Activated CD8-positive, alpha-beta T cell treated with anti-CD3 and anti-CD28 coated beads, Interleukin-2, amount 10 ng/mL, durations not matched to agents 7 days and 5 days (primary cell): ENCODE data around the gene YY1. TPM values are rescaled to one million over a fixed set of nuclear protein-coding genes. Genes with fewer than 3 reads are reported as not detected.
"Not testable (repeated sequence)": the region's sequence is repeated elsewhere in the genome, so short reads cannot be mapped to it uniquely, and the experiment has no call there.

ENCODE experiments used
- ATAC-seq: fragments of 150-1000 bp; cut with Tn5 transposase; one replicate; pipeline ENCODE4 v1.10.0; 2021; ENCODE audit warnings: moderate library complexity
- CTCF ChIA-PET: fragments of 350-600 bp; sonication (Branson Sonifier 250); formaldehyde crosslinking; loops from one replicate; lab custom pipeline; 2021; ENCODE audit warnings: antibody characterized with exemption; lab: Charles Lee
- POLR2A ChIA-PET: fragments of 350-600 bp; sonication (Branson Sonifier 250); formaldehyde crosslinking; loops from one replicate; lab custom pipeline; 2021; ENCODE audit warnings: antibody characterized with exemption; lab: Charles Lee
- DNase-seq: peaks from one replicate; pipeline ENCODE4 v3.0.0-alpha.2; 2020
- H3K27ac Mint-ChIP-seq: one replicate; pipeline ENCODE4 v1.8.0; 2021; ENCODE audit warnings: mild to moderate bottlenecking, mixed read lengths
- H3K27me3 Mint-ChIP-seq: one replicate; pipeline ENCODE4 v1.8.0; 2021; ENCODE audit warnings: low read depth, mixed read lengths
- H3K36me3 Mint-ChIP-seq: one replicate; pipeline ENCODE4 v1.8.0; 2021; ENCODE audit warnings: low read depth, mixed read lengths
- H3K4me1 Mint-ChIP-seq: one replicate; pipeline ENCODE4 v1.8.0; 2021; ENCODE audit warnings: low read depth, mixed read lengths
- H3K4me3 Mint-ChIP-seq: one replicate; pipeline ENCODE4 v1.8.0; 2021; ENCODE audit warnings: mild to moderate bottlenecking, mixed read lengths
- H3K9me3 Mint-ChIP-seq: one replicate; pipeline ENCODE4 v1.8.0; 2022; ENCODE audit warnings: mixed read lengths; ENCODE audit not compliant: insufficient read depth
- total RNA-seq, 2 experiments: library from RNA; stranded (reverse); gene quantifications; one replicate each; pipeline ENCODE4 v1.2.3, GENCODE V29; 2021

The YY1 gene
- total RNA-seq, 2 experiments from 2014 or later, result 107 TPM

- H3K27me3 Mint-ChIP-seq, result no peaks in the 10 kb centered on the region
- no peak overlapping the region for H3K4me3 Mint-ChIP-seq
- ATAC-seq (no peak), DNase-seq (no peak)
- POLR2A ChIA-PET, result no interaction called here
- peaks cover 45% of the 10 kb centered on the region for H3K36me3 Mint-ChIP-seq
- H3K27ac Mint-ChIP-seq, result no peak overlapping the region
- peaks cover 31% of the 10 kb centered on the region for H3K4me1 Mint-ChIP-seq
- CTCF ChIA-PET, result interaction anchor here (0.8 to 8.0 kb wide), 6 partner anchors 7 to 37 kb away, joined by 3 to 106 read pairs (median 3); no protein-coding TSS in a partner anchor
- H3K9me3 Mint-ChIP-seq, result no peaks in the 10 kb centered on the region
Observed at GRCh38 chr14:100230361-100230760, 8.6 kb upstream of the YY1 start.

GRCh38 chr14:100234511-100234910 lies 4.4 kb upstream of the YY1 start:
- CTCF ChIA-PET, result interaction anchor here (0.6 to 8.0 kb wide), 5 partner anchors 12 to 251 kb away, joined by 3 to 106 read pairs (median 3); no protein-coding TSS in a partner anchor
- peak overlapping the region; percentile 9 for H3K4me3 Mint-ChIP-seq
- H3K27ac Mint-ChIP-seq, result peak overlapping the region; percentile 71
- H3K4me1 Mint-ChIP-seq, result peaks cover 46% of the 10 kb centered on the region
- DNase-seq (peak; percentile 41), ATAC-seq (no peak)
- H3K9me3 Mint-ChIP-seq, result no peaks in the 10 kb centered on the region
- POLR2A ChIA-PET, result interaction anchor here (1.5 to 6.7 kb wide), 2 partner anchors 12 to 16 kb away, joined by 4 to 106 read pairs; no protein-coding TSS in a partner anchor
- H3K27me3 Mint-ChIP-seq, result no peaks in the 10 kb centered on the region
- H3K36me3 Mint-ChIP-seq, result peaks cover 62% of the 10 kb centered on the region

- Mint-ChIP-seq H3K36me3 (peaks cover 59% of the 10 kb centered on the region), H3K4me1 (peaks cover 50% of the 10 kb centered on the region), H3K27ac (peak overlapping the region; percentile 93), H3K4me3 (peak overlapping the region; percentile 87)
- ATAC-seq, DNase-seq, H3K27me3 Mint-ChIP-seq, H3K9me3 Mint-ChIP-seq: not testable (repeated sequence)
- POLR2A ChIA-PET, result interaction anchor here (0.6 to 6.7 kb wide), 3 partner anchors 8 to 1573 kb away, joined by 4 to 106 read pairs (median 8); no protein-coding TSS in a partner anchor
- CTCF ChIA-PET, result interaction anchor here (0.7 to 8.0 kb wide), 15 partner anchors 7 to 1518 kb away, joined by 3 to 106 read pairs (median 3); partner anchors contain the start of gene EVL
Observed at GRCh38 chr14:100236271-100236818, 2.6 kb upstream of the YY1 start.

- Mint-ChIP-seq H3K27ac (peak overlapping the region; percentile 93), H3K4me1 (peaks cover 52% of the 10 kb centered on the region), H3K4me3 (peak overlapping the region; percentile 87), H3K9me3 (no peaks in the 10 kb centered on the region), H3K36me3 (peaks cover 60% of the 10 kb centered on the region), H3K27me3 (no peaks in the 10 kb centered on the region)
- DNase-seq (no peak), ATAC-seq (no peak)
- POLR2A ChIA-PET, result interaction anchor here (0.6 to 6.7 kb wide), 5 partner anchors 8 to 1014 kb away, joined by 3 to 106 read pairs (median 5); partner anchors contain the start of gene EVL
- CTCF ChIA-PET, result interaction anchor here (0.7 to 8.0 kb wide), 13 partner anchors 8 to 1517 kb away, joined by 3 to 106 read pairs (median 3); partner anchors contain the start of gene EVL
Observed at GRCh38 chr14:100236881-100237280, 2.1 kb upstream of the YY1 start.

GRCh38 chr14:100237735-100238418 lies 1.1 kb upstream of the YY1 start:
- H3K36me3 Mint-ChIP-seq, result peaks cover 62% of the 10 kb centered on the region
- peak overlapping the region; percentile 87 for H3K4me3 Mint-ChIP-seq
- DNase-seq (peak; percentile 68), ATAC-seq (peak; percentile 5)
- H3K27ac Mint-ChIP-seq, result peak overlapping the region; percentile 93
- no peaks in the 10 kb centered on the region for H3K9me3 Mint-ChIP-seq
- peaks cover 55% of the 10 kb centered on the region for H3K4me1 Mint-ChIP-seq
- POLR2A ChIA-PET, result interaction anchor here (0.6 to 6.7 kb wide), 6 partner anchors 9 to 173 kb away, joined by 3 to 106 read pairs (median 4); partner anchors contain the start of gene EVL
- CTCF ChIA-PET, result interaction anchor here (1.0 to 8.0 kb wide), 4 partner anchors 9 to 45 kb away, joined by 3 to 106 read pairs (median 23); no protein-coding TSS in a partner anchor
- H3K27me3 Mint-ChIP-seq, result no peaks in the 10 kb centered on the region

GRCh38 chr14:100239211-100239839 lies 381 bp downstream of the YY1 start:
- ATAC-seq (no peak), DNase-seq (peak; percentile 51)
- CTCF ChIA-PET, result interaction anchor here (2.2 to 2.4 kb wide), 2 partner anchors 15 to 18 kb away, joined by 7 to 22 read pairs; no protein-coding TSS in a partner anchor
- Mint-ChIP-seq H3K27me3 (no peaks in the 10 kb centered on the region), H3K9me3 (no peaks in the 10 kb centered on the region), H3K4me1 (peaks cover 52% of the 10 kb centered on the region), H3K4me3 (peak overlapping the region; percentile 84), H3K36me3 (peaks cover 62% of the 10 kb centered on the region), H3K27ac (peak overlapping the region; percentile 86)
- POLR2A ChIA-PET, result interaction anchor here (0.6 to 1.0 kb wide), 2 partner anchors 15 to 18 kb away, joined by 4 to 5 read pairs; no protein-coding TSS in a partner anchor

- DNase-seq (peak; percentile 85), ATAC-seq (peak; percentile 43)
- peak overlapping the region; percentile 93 for H3K4me3 Mint-ChIP-seq
- peak overlapping the region; percentile 89 for H3K27ac Mint-ChIP-seq
- peaks cover 48% of the 10 kb centered on the region for H3K4me1 Mint-ChIP-seq
- H3K9me3 Mint-ChIP-seq, result no peaks in the 10 kb centered on the region
- ChIA-PET CTCF (interaction anchor here (0.7 to 3.2 kb wide), 20 partner anchors 11 to 257 kb away, joined by 3 to 30 read pairs (median 7); a partner anchor contains a TSS), POLR2A (interaction anchor here (0.6 to 2.5 kb wide), 4 partner anchors 18 to 171 kb away, joined by 3 to 14 read pairs (median 4); no protein-coding TSS in a partner anchor)
- H3K36me3 Mint-ChIP-seq, result peaks cover 55% of the 10 kb centered on the region
- H3K27me3 Mint-ChIP-seq, result no peaks in the 10 kb centered on the region
Observed at GRCh38 chr14:100239840-100240667, 1.1 kb downstream of the YY1 start.

GRCh38 chr14:100240668-100241032 lies 1.7 kb downstream of the YY1 start:
- Mint-ChIP-seq H3K36me3 (peaks cover 53% of the 10 kb centered on the region), H3K9me3 (no peaks in the 10 kb centered on the region), H3K4me1 (peaks cover 46% of the 10 kb centered on the region), H3K27me3 (no peaks in the 10 kb centered on the region), H3K27ac (peak overlapping the region; percentile 89), H3K4me3 (peak overlapping the region; percentile 93)
- ChIA-PET CTCF (interaction anchor here (0.7 to 3.2 kb wide), 23 partner anchors 10 to 257 kb away, joined by 3 to 30 read pairs (median 7); a partner anchor contains a TSS), POLR2A (interaction anchor here (0.6 to 2.5 kb wide), 4 partner anchors 19 to 171 kb away, joined by 3 to 14 read pairs (median 4); no protein-coding TSS in a partner anchor)
- no peak for DNase-seq
- no peak for ATAC-seq

GRCh38 chr14:100241279-100241678 lies 2.3 kb downstream of the YY1 start:
- ATAC-seq (no peak), DNase-seq (no peak)
- Mint-ChIP-seq H3K27me3 (no peaks in the 10 kb centered on the region), H3K9me3 (no peaks in the 10 kb centered on the region), H3K27ac (peak overlapping the region; percentile 89), H3K4me1 (peaks cover 46% of the 10 kb centered on the region), H3K36me3 (peaks cover 48% of the 10 kb centered on the region), H3K4me3 (peak overlapping the region; percentile 93)
- ChIA-PET CTCF (interaction anchor here (0.8 to 3.2 kb wide), 27 partner anchors 9 to 258 kb away, joined by 3 to 30 read pairs (median 6); a partner anchor contains a TSS), POLR2A (interaction anchor here (1.1 to 2.5 kb wide), 3 partner anchors 20 to 172 kb away, joined by 3 to 14 read pairs (median 4); no protein-coding TSS in a partner anchor)

GRCh38 chr14:100243020-100243419 lies 4.1 kb downstream of the YY1 start:
- ChIA-PET POLR2A (interaction anchor here (1.4 kb wide), 1 partner anchor 21 kb away, joined by 3 read pairs; no protein-coding TSS in a partner anchor), CTCF (interaction anchor here (0.7 to 3.2 kb wide), 5 partner anchors 12 to 50 kb away, joined by 3 to 30 read pairs (median 4); no protein-coding TSS in a partner anchor)
- peaks cover 51% of the 10 kb centered on the region for H3K4me1 Mint-ChIP-seq
- peaks cover 37% of the 10 kb centered on the region for H3K36me3 Mint-ChIP-seq
- no peaks in the 10 kb centered on the region for H3K9me3 Mint-ChIP-seq
- DNase-seq (no peak), ATAC-seq (no peak)
- peak overlapping the region; percentile 60 for H3K4me3 Mint-ChIP-seq
- no peaks in the 10 kb centered on the region for H3K27me3 Mint-ChIP-seq
- peak overlapping the region; percentile 57 for H3K27ac Mint-ChIP-seq
